GM12878 (cell line): ENCODE measurements around the gene DUSP16.

ENCODE experiments used
- BHLHE40 ChIP-seq, 2 experiments: fragments of 450-650 bp in 1 of 2; IDR thresholded peaks; 2 replicates each; pipeline ENCODE4 v1.6.1; 2011 to 2017; ENCODE audit warnings: low read depth in 2 of 2, borderline replicate concordance in 1 of 2, improper control_type of control experiment in 1 of 2, low read length in 1 of 2, mild to moderate bottlenecking in 1 of 2
- CBX3 ChIP-seq: fragments of 200-600 bp; sonication (generic); IDR thresholded peaks from 2 replicates; pipeline ENCODE4 v1.6.1; 2016; ENCODE audit warnings: low read depth, borderline replicate concordance
- CTCF ChIP-seq, 3 experiments: IDR thresholded peaks in 2 of 3; conservative IDR thresholded peaks in 1 of 3; 2 replicates each; pipeline ENCODE4 v1.5.1; 2011; ENCODE audit warnings: low read depth in 3 of 3, low read length in 3 of 3, mild to moderate bottlenecking in 3 of 3, control low read depth in 2 of 3, moderate library complexity in 2 of 3, inconsistent platforms in 1 of 3, mixed read lengths in 1 of 3; ENCODE audit not compliant: control insufficient read depth in 2 of 3, insufficient read depth in 1 of 3; ENCODE audit errors: extremely low read depth in 1 of 3
- EP300 ChIP-seq, 2 experiments: fragments of 150-350 bp in 1 of 2; IDR thresholded peaks; 2 replicates each; pipeline ENCODE4 v1.6.1; 2011 to 2012; ENCODE audit warnings: low read depth in 2 of 2, low read length in 2 of 2, borderline replicate concordance in 1 of 2, improper control_type of control experiment in 1 of 2, inconsistent platforms in 1 of 2; ENCODE audit not compliant: control insufficient read depth in 1 of 2
- ESRRA ChIP-seq: IDR thresholded peaks from 2 replicates; pipeline ENCODE4 v1.6.1; 2012; ENCODE audit warnings: mild to moderate bottlenecking, low read length, improper control_type of control experiment
- EZH2 ChIP-seq: IDR thresholded peaks from 2 replicates; pipeline ENCODE4 v1.6.1; 2012; ENCODE audit warnings: low read depth, mild to moderate bottlenecking, control low read depth, inconsistent platforms, low read length, borderline replicate concordance; ENCODE audit not compliant: control insufficient read depth
- NR2C1 ChIP-seq: fragments of 450-650 bp; IDR thresholded peaks from 2 replicates; pipeline ENCODE4 v1.6.1; 2017; ENCODE audit warnings: antibody characterized with exemption, mild to moderate bottlenecking, moderate library complexity
- POLR2AphosphoS5 ChIP-seq: IDR thresholded peaks from 2 replicates; pipeline ENCODE4 v1.6.1; 2011; ENCODE audit warnings: mild to moderate bottlenecking, low read length, inconsistent platforms
- RAD21 ChIP-seq: IDR thresholded peaks from 2 replicates; pipeline ENCODE4 v1.6.1; 2011; ENCODE audit warnings: mild to moderate bottlenecking, low read depth, low read length, moderate library complexity; ENCODE audit not compliant: insufficient read depth
- SIN3A ChIP-seq: IDR thresholded peaks from 2 replicates; pipeline ENCODE4 v1.6.1; 2012; ENCODE audit warnings: low read depth, low read length, improper control_type of control experiment
- USF1 ChIP-seq: IDR thresholded peaks from 2 replicates; pipeline ENCODE4 v1.6.1; 2011; ENCODE audit warnings: borderline replicate concordance, low read depth, mild to moderate bottlenecking, moderate library complexity, mixed read lengths, low read length; ENCODE audit not compliant: insufficient read depth; ENCODE audit errors: extremely low read length

DNA sequence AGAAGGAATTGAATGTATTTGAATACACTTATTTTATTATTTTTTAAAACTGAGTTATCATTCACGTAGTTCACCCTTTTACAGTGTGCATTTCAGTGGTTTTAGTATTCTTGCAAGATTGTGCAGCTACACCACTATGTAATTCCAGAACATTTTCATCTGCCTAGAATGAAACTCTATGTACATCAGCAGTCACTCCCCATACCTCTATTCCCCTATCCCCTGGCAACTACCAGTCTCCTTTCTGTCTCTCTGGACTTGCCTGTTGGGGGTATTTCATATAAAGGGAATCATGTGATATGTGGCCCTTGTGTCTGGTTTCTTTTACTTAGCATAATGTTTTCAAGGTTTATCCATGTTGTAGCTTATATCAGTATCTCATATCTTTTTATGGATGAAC lies 109.0 kb downstream of the DUSP16 start:
- TF ChIP-seq USF1 (no peak), CBX3 (no peak), ESRRA (no peak), SIN3A (no peak), NR2C1 (no peak), CTCF (IDR thresholded peaks at IDR 0.05 in 2 of 3, conservative IDR thresholded peaks at IDR 0.05 in 1 of 3; ENCODE audit: control insufficient read depth in 2 of 3, extremely low read depth in 1 of 3, insufficient read depth in 1 of 3, low read depth in 3 of 3, low read length in 3 of 3) (no peak), EZH2 (no peak), RAD21 (no peak), POLR2AphosphoS5 (no peak), EP300 (IDR thresholded peaks at IDR 0.05; ENCODE audit: borderline replicate concordance in 1 of 2, control insufficient read depth in 1 of 2, low read depth in 2 of 2, low read length in 2 of 2) (no peak), BHLHE40 (IDR thresholded peaks at IDR 0.05; ENCODE audit: borderline replicate concordance in 1 of 2, low read depth in 2 of 2, low read length in 1 of 2) (no peak)
